Neuronal stem cell (in vitro differentiated cells): Measurements from ENCODE around the gene SYK.

Experiments
- DNase-seq: peaks from one replicate; pipeline ENCODE4 v3.0.0-alpha.2; 2013; ENCODE audit warnings: low spot score
- H2AFZ ChIP-seq: one replicate; pipeline ENCODE4 v1.6.1; 2013; ENCODE audit warnings: mild to moderate bottlenecking, low read length, inconsistent platforms
- H2AK5ac ChIP-seq: 2 replicates; pipeline ENCODE4 v1.6.1; 2013; ENCODE audit warnings: low read depth, mild to moderate bottlenecking, inconsistent platforms, low read length, moderate library complexity, mixed read lengths
- H2BK120ac ChIP-seq: 2 replicates; pipeline ENCODE4 v1.6.1; 2013; ENCODE audit warnings: low read depth, mild to moderate bottlenecking, inconsistent platforms, low read length, moderate library complexity, mixed read lengths
- H2BK12ac ChIP-seq: one replicate; pipeline ENCODE4 v1.6.1; 2013; ENCODE audit warnings: low read length, inconsistent platforms
- H2BK15ac ChIP-seq: 2 replicates; pipeline ENCODE4 v1.6.1; 2013; ENCODE audit warnings: mild to moderate bottlenecking, low read length, inconsistent platforms, mixed read lengths
- H2BK5ac ChIP-seq: one replicate; pipeline ENCODE4 v1.6.1; 2013; ENCODE audit warnings: inconsistent platforms, mild to moderate bottlenecking, low read length, moderate library complexity
- H3K14ac ChIP-seq: one replicate; pipeline ENCODE4 v1.6.1; 2013; ENCODE audit warnings: low read length, inconsistent platforms
- H3K18ac ChIP-seq: 2 replicates; pipeline ENCODE4 v1.6.1; 2013; ENCODE audit warnings: low read length, inconsistent platforms
- H3K23ac ChIP-seq: 2 replicates; pipeline ENCODE4 v1.6.1; 2013; ENCODE audit warnings: low read depth, mild to moderate bottlenecking, mixed read lengths, low read length, inconsistent platforms; ENCODE audit not compliant: poor library complexity
- H3K27ac ChIP-seq: replicated peaks from 3 replicates; pipeline ENCODE4 v1.5.1; 2013; ENCODE audit warnings: low read length, inconsistent platforms
- H3K27me3 ChIP-seq, 3 experiments: 2 replicates each; pipeline ENCODE4 v1.6.1; 2013; ENCODE audit warnings: low read length in 3 of 3, mild to moderate bottlenecking in 2 of 3, inconsistent platforms in 1 of 3, low read depth in 1 of 3, mixed read lengths in 1 of 3, moderate library complexity in 1 of 3; ENCODE audit not compliant: control insufficient read depth in 3 of 3, insufficient read depth in 3 of 3
- H3K36me3 ChIP-seq, 2 donors: replicated peaks in 1 of 2; 2 replicates each; pipeline ENCODE4 v1.6.1; 2013; ENCODE audit warnings: low read length in 2 of 2; ENCODE audit not compliant: control insufficient read depth in 2 of 2, insufficient read depth in 2 of 2
- H3K4ac ChIP-seq: 2 replicates; pipeline ENCODE4 v1.6.1; 2013; ENCODE audit warnings: inconsistent platforms, mild to moderate bottlenecking, low read length, moderate library complexity
- H3K4me1 ChIP-seq, 2 donors: 1 replicate in 1 of 2; 2 replicates in 1 of 2; pipeline ENCODE4 v1.6.1; 2013; ENCODE audit warnings: low read length in 2 of 2, low read depth in 1 of 2; ENCODE audit not compliant: control insufficient read depth in 2 of 2, insufficient read depth in 1 of 2
- H3K4me2 ChIP-seq: one replicate; pipeline ENCODE4 v1.6.1; 2013; ENCODE audit warnings: mild to moderate bottlenecking, low read length, inconsistent platforms; ENCODE audit not compliant: insufficient read depth, poor library complexity, severe bottlenecking
- H3K4me3 ChIP-seq, 2 donors: 2 replicates each; pipeline ENCODE4 v1.5.1; 2013; ENCODE audit warnings: low read length in 2 of 2, mild to moderate bottlenecking in 2 of 2, inconsistent platforms in 1 of 2, moderate library complexity in 1 of 2
- H3K79me1 ChIP-seq: one replicate; pipeline ENCODE4 v1.6.1; 2013; ENCODE audit warnings: low read depth, mild to moderate bottlenecking, inconsistent platforms, low read length, moderate library complexity
- H3K9ac ChIP-seq: one replicate; pipeline ENCODE4 v1.6.1; 2013; ENCODE audit warnings: mild to moderate bottlenecking, low read depth, low read length, inconsistent platforms; ENCODE audit not compliant: poor library complexity
- H3K9me3 ChIP-seq, 2 donors: replicated peaks in 1 of 2; 2 replicates each; pipeline versions ENCODE3 to v1.6.1; 2013; ENCODE audit warnings: low read length in 2 of 2, mild to moderate bottlenecking in 2 of 2, inconsistent platforms in 1 of 2, low read depth in 1 of 2, mixed read lengths in 1 of 2, moderate library complexity in 1 of 2; ENCODE audit not compliant: control insufficient read depth in 2 of 2, insufficient read depth in 1 of 2
- H4K8ac ChIP-seq: one replicate; pipeline ENCODE4 v1.6.1; 2013; ENCODE audit warnings: low read depth, mild to moderate bottlenecking, inconsistent platforms, low read length, moderate library complexity
- H4K91ac ChIP-seq: one replicate; pipeline ENCODE4 v1.6.1; 2013; ENCODE audit warnings: low read length, low read depth, mild to moderate bottlenecking, inconsistent platforms; ENCODE audit not compliant: poor library complexity
- WGBS, 2 donors: extraction: QIAGEN DNeasy Blood & Tissue Kit; methylation state at CpG; one replicate each; pipeline ENCODE4 v1.1.7; 2013; ENCODE audit warnings: missing lambda C conversion rate in 2 of 2, mixed read lengths in 1 of 2; ENCODE audit not compliant: insufficient read length in 2 of 2, insufficient replicate concordance in 1 of 2; ENCODE audit errors: extremely low coverage in 2 of 2; 5-methylcytosine and 5-hydroxymethylcytosine counted together

SYK gene

GRCh38 chr9:90909747-90910283, 108.2 kb downstream of the SYK start:
- no peaks in the 10 kb centered on the region for H3K27me3 ChIP-seq
- H2BK15ac ChIP-seq = no peak overlapping the region
- WGBS, 2 donors = no CpG with 5 or more reads among the region's 3 CpGs
- H2AFZ ChIP-seq = no peak overlapping the region
- no peak overlapping the region for H3K4ac ChIP-seq
- no peak overlapping the region for H4K91ac ChIP-seq
- no peaks in the 10 kb centered on the region for H3K9me3 ChIP-seq
- no peak overlapping the region for H3K9ac ChIP-seq
- no peak overlapping the region for H3K27ac ChIP-seq
- H3K36me3 ChIP-seq = no peaks in the 10 kb centered on the region
- no peak overlapping the region for H3K14ac ChIP-seq
- H3K4me3 ChIP-seq = no peak overlapping the region
- H2AK5ac ChIP-seq = no peak overlapping the region
- H2BK120ac ChIP-seq = no peak overlapping the region
- no peak overlapping the region for H4K8ac ChIP-seq
- no peaks in the 10 kb centered on the region for H3K4me1 ChIP-seq
- H3K4me2 ChIP-seq = no peak overlapping the region
- no peak overlapping the region for H3K23ac ChIP-seq
- no peak for DNase-seq
- H3K79me1 ChIP-seq = no peaks in the 10 kb centered on the region
- H2BK12ac ChIP-seq = no peak overlapping the region
- H3K18ac ChIP-seq = no peak overlapping the region
- H2BK5ac ChIP-seq = no peak overlapping the region

- no peak overlapping the region for H3K18ac ChIP-seq
- H2AK5ac ChIP-seq = peak overlapping the region; percentile 31
- H3K4ac ChIP-seq = no peak overlapping the region
- DNase-seq = no peak
- H3K79me1 ChIP-seq = no peaks in the 10 kb centered on the region
- no peak overlapping the region for H2BK120ac ChIP-seq
- no peak overlapping the region for H3K9ac ChIP-seq
- no peak overlapping the region for H3K4me2 ChIP-seq
- no peaks in the 10 kb centered on the region for H3K9me3 ChIP-seq
- no peak overlapping the region for H4K91ac ChIP-seq
- no peaks in the 10 kb centered on the region for H3K27me3 ChIP-seq
- H3K4me3 ChIP-seq = peak overlapping the region in 1 of 2 donors; percentile 47
- no peak overlapping the region for H2AFZ ChIP-seq
- no peak overlapping the region for H3K14ac ChIP-seq
- no peaks in the 10 kb centered on the region for H3K36me3 ChIP-seq
- H2BK12ac ChIP-seq = no peak overlapping the region
- no peak overlapping the region for H2BK5ac ChIP-seq
- WGBS, 2 donors = no CpG with 5 or more reads among the region's 14 CpGs
- no peaks in the 10 kb centered on the region for H3K4me1 ChIP-seq
- peak overlapping the region; percentile 6 for H3K23ac ChIP-seq
- no peak overlapping the region for H4K8ac ChIP-seq
- no peak overlapping the region for H3K27ac ChIP-seq
- no peak overlapping the region for H2BK15ac ChIP-seq
Measured at GRCh38 chr9:90914196-90914595, 112.6 kb downstream of the SYK start.

DNA sequence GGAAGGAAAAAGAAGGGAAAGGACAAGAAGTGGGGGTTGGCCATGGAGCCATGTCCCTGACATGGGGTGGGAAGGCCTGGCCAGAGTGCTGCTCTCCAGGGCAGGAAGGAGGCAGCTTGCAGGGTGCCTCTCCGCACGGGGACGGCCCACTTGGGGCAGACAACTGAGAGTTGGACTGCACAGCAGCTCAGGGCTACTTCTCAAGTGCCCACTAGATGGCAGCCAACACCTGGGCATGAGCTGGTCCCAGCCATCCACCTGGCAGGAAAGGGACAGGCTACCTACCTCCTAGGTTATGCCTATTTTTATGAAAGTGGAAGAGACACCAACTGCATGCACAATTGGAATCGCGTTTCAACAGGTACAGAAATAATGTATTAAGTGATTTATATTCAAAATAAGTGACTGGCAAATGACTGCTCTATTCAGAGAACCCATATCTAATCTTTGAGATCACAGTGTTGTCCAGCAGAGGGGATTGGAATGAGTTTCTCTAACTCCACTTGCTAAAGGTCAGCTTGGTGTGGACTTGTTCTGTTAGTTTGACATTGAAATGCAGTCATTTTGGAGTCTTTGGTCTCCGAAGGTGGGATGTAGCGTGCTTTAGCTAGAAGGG, 113.4 kb downstream of the SYK start:
- Histone ChIP-seq H2AFZ (no peak overlapping the region), H2BK5ac (no peak overlapping the region), H3K4ac (no peak overlapping the region), H2BK15ac (no peak overlapping the region), H3K27ac (no peak overlapping the region), H4K8ac (no peak overlapping the region), H3K23ac (no peak overlapping the region), H3K27me3 (no peaks in the 10 kb centered on the region), H3K14ac (no peak overlapping the region), H3K4me1 (no peaks in the 10 kb centered on the region), H3K36me3 (no peaks in the 10 kb centered on the region), H3K18ac (no peak overlapping the region), H2AK5ac (no peak overlapping the region), H3K79me1 (no peaks in the 10 kb centered on the region), H2BK12ac (no peak overlapping the region), H3K4me2 (no peak overlapping the region), H3K9me3 (no peaks in the 10 kb centered on the region), H2BK120ac (no peak overlapping the region), H3K4me3 (no peak overlapping the region), H4K91ac (no peak overlapping the region), H3K9ac (no peak overlapping the region)
- DNase-seq = peak; percentile 60
- no CpG with 5 or more reads among the region's 7 CpGs for WGBS, 2 donors

DNA sequence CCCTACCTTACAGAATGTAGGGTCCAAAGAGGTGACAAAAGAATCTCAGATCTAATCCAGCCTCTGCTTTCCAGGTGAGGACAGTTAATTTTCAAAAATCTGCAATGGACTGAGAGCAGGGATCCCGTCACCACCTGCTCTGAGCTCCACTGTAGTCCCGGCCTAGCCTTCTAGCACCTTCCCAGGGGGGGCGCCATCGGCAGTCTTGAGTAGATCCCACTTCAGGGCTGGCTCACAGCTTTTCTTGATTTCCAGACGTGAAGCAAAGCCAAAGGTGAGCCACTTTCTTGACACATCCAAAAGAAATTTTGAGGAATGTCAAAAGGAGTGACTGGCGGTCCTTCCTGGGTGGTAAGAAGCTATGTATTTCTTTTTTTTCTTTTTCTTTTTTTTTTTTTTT, 114.1 kb downstream of the SYK start:
- H3K9me3 ChIP-seq = no peaks in the 10 kb centered on the region
- H4K91ac ChIP-seq = no peak overlapping the region
- H3K27ac ChIP-seq = no peak overlapping the region
- DNase-seq = no peak
- H2BK15ac ChIP-seq = no peak overlapping the region
- no peak overlapping the region for H3K18ac ChIP-seq
- H3K9ac ChIP-seq = no peak overlapping the region
- no peaks in the 10 kb centered on the region for H3K4me1 ChIP-seq
- H3K4me3 ChIP-seq = no peak overlapping the region
- H3K23ac ChIP-seq = no peak overlapping the region
- no peak overlapping the region for H4K8ac ChIP-seq
- H3K36me3 ChIP-seq = no peaks in the 10 kb centered on the region
- H2AFZ ChIP-seq = no peak overlapping the region
- no peak overlapping the region for H3K4me2 ChIP-seq
- no peak overlapping the region for H2BK5ac ChIP-seq
- H3K14ac ChIP-seq = no peak overlapping the region
- H2BK12ac ChIP-seq = no peak overlapping the region
- H2AK5ac ChIP-seq = no peak overlapping the region
- no CpG with 5 or more reads among the region's 6 CpGs for WGBS, 2 donors
- no peaks in the 10 kb centered on the region for H3K27me3 ChIP-seq
- H2BK120ac ChIP-seq = no peak overlapping the region
- H3K4ac ChIP-seq = no peak overlapping the region
- H3K79me1 ChIP-seq = no peaks in the 10 kb centered on the region
